NCI-H345 (cell line): ENCODE results near the gene TBC1D22A.

Source experiments
- DNase-seq: peaks from one replicate; lab custom pipeline; 2025; lab: John Stamatoyannopoulos, UW

TBC1D22A gene

DNA sequence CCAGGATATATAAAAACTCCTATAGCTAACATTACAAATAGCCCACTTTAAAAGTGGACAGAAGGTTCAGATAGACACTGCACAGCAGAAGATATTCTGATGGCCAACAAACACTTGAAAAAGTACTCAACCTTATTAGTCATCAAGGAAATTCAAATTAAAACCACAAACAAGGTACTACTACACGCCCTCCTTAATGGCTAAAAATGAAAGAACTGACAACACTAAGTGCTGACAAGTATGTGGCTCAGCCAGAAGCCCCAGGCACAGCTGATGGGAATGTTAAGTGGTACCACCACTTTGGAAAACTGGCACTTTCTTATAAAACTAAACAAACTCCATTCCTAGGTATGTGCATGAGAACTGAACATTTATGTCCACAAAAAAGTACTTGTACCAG, 320.1 kb downstream of the TBC1D22A start:
- no peak for DNase-seq

- DNase-seq = peak; percentile 1
These were observed 321.0 kb downstream of the TBC1D22A start for GRCh38 chr22:47083379-47083986.

DNA sequence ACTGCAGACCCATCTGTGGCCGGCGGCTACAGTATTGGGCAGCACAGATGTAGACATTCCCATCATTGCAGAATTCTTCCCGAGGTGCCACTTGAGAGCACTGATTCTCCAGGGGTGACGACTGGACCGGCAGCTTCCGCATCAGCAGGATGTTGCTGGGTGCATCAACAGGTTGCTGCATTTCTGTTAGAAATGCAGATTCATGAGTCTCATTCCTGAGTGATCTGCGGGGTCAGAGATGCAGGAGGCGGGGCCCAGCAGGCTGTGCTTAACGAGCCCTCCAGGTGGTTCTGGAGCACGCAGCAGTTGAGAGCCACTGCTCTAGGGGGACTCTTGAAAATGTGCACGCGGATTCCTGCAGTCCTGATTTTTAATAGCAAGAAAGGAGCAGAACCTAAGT, 321.8 kb downstream of the TBC1D22A start:
- no peak for DNase-seq

GRCh38 chr22:47086596-47087248, 324.3 kb downstream of the TBC1D22A start:
- DNase-seq = no peak

DNA sequence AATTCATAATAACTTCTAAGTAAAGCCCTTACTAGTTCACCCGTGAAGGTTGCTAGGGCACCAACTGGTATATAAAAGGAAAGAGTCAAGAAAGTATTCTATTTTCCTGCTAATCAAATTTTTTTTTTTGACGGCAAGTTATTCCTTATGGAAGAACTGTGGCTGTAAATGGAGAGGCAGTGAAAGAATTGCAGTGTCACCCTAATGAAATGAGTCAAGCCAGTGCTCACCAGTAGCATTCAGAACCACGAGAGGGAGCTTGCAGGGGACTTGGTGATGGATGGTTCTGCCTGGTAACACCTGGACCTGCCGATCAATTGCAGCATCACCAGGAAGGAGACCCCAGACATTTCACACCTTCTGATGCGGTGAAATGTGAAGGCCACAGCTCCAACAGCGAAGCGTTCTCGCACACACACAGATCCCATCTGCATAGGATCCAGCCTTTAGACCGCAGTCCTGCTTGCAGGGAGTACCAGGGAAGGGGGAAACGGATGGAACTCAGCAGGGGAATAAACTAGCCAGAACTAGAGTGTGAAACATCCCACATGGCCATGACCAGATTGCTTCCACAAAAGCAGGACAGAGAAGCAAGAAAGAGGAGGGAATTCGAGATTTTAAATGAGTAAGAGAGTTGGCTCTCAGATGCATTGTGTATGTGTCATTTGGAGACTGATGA, 326.2 kb downstream of the TBC1D22A start:
- no peak for DNase-seq

DNA sequence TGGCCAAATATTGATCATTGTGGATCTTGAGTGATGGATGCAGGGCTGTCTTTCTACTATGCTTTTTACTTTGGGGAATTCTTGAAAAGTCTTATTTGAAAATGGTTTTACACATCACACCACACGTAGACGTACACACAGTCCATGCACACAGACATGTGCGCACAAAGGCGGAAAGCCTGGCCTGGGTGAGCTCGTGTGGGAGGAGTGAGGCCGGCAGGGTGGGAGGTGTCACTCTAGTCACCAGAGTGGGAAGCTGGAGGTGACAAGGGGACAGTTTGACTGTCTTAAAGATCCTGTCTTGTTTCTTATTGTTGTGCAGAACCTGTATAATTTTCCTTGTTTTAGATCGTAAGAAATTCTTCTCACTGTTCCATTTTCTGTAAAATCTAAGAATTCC, 326.9 kb downstream of the TBC1D22A start:
- no peak for DNase-seq

DNA sequence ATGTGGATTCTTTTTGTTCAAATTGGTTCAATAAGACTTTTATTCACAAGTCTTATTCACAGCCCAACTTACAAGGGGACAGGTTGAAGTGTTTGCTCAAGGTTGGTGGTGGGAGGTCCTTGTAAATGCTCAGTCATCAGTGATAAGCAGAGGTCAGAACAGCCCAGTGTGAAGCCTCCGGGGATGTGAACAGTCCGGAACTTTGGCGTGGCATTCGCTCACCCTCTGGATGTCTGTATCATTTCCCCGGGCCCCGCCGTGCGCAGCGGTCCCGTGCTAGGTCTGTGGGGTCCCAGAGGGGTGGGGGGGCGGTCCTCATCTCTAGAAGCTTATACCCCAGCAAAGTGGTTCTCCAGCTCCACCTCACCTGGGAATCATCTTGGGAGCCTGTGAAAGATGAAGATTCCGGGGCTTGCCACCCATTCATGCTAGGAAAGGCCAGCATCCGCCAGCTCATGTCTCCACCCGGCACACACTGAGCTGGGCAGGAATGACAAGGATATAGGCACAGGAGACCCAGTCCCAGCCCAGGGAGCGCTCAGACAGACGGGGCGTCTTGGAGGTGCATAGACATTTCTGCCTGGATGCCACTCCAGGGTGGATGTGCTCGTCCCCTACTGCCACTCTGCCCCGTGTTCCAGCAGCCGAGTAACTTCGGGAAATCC, 327.5 kb downstream of the TBC1D22A start:
- DNase-seq = no peak

GRCh38 chr22:47090591-47091245, 328.3 kb downstream of the TBC1D22A start:
- DNase-seq = peak; percentile 72

- peak; percentile 29 for DNase-seq
These were observed 328.8 kb downstream of the TBC1D22A start for GRCh38 chr22:47091246-47091651.

DNA sequence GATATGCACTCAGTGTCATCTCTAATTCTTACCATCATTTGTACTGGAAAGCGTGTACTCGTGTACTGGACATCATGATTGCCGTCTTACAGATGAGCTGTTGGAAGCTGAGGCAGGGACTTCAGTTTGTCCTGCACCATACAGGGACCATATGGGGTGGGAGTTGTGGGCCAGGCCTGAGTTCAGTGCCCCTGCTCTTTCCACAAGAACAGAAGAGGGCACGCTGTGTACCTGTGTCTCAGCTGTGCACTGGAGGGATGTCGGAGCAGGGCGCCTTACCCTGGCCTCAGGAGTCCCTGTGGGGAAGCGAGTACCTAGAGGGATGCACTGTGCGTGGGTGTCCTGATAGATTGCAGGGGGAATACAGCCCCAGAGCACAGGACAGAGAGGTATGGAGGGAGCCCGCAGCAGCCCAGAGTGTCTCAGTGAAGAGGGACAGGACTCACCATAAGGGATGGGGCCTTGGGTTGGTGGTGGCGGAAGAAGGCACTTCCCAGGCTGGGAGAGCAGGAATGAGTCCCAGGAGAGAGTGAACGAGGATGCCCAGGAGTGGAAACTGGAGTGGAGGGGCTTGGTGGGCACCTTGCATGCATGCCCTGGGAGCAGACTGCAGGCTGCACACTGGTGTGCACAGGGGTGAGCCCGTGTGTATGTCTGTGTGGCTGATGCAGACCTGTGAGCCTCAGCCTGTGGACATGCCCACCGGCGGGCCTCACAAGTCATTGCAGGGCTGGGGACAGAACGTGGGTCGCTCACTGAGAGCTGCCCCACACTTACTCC, 329.7 kb downstream of the TBC1D22A start:
- no peak for DNase-seq

DNA sequence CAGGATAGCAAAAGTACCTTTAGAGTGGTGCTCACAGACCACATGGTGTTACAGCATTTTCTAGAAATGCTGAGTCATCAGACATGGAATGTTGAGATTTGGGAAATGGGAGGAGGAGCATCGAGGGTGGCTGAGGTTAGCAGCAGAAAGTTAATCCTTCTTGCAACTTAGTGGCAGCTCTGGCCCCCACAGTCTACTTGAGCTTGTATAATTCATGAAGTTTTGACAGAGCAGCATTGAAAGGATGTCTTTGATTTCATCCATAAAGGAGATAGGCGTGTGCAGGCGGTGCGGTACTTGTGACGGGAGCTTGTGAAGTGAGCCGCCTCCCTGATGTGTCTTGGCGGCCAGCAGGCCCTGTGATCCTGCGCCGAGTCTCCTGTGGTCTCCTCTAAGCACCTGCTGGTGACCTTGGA, 330.5 kb downstream of the TBC1D22A start:
- DNase-seq = no peak

DNA sequence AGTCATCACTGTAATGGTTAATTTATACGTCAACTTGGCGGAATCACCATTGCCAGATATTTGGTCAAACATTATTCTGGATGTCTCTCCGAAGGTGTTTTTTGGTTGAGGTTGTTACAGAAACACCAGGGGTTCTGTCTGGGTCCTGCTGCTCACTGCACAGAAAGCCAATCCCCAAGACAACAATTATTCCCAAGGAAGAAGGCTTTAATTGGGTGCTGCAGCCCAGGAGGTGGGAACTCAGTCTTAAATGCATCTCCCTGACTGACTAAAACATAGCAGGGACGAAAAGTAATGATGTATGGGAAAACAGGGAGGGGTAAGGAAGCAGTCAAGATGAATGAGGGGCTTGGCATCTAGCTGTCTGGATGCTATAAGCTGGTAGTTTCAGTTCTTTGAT, 331.3 kb downstream of the TBC1D22A start:
- DNase-seq = no peak

- no peak for DNase-seq
These were observed 332.4 kb downstream of the TBC1D22A start for GRCh38 chr22:47094861-47095330.

DNA sequence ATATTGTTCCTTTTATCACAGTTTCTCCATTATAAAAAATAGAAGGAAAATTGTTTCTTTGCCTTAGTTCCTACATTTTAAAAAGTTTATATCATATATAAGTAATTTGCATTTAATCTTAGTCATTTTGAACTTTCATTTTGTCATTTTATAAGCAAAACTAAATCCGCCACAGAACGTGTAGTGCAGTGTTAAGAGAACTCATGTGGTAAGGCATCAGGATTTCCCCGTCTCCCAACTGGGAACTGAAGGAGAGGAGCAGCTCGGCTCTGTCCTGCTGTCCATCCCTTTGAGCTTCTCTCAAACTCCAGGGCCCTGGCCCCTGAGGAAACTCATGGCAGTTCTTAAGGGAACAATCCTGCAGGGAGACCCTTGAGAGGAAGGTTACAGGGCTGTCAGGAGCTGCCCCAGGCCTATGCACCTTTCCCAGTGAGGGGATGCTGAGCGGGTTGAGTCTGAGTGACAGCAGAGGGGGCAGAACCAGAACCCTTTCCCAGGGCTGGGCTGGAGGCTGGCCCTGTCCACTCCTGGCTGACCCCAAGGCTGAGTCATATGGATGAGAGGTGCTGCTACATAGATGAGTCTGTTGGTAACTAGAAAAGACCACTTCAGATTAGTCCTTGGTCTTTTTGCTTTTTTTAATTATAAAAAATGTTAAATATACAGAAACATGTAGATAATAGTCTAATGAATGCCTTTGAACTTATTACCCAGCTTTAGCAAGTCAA, 333.1 kb downstream of the TBC1D22A start:
- DNase-seq = no peak

GRCh38 chr22:47098121-47098520, 335.7 kb downstream of the TBC1D22A start:
- no peak for DNase-seq

DNA sequence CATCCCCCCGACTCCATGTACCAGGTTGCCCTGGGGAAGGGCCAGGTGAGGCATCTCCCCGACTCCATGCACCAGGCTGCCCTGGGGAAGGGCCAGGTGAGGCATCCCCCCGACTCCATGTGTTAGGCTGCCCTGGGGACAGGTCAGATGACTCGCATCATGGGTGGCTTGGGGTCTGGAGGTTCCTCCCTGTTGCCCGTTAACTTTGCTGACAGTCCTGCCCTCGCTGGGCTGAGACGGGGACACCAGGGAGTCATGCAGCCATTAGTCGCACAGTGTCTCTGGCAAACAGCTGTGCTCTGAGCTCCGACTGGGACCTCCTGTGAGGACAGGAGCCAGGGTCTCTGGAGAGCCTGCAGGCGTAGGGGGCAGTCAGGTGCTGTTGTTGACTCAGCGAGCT, 336.1 kb downstream of the TBC1D22A start:
- DNase-seq = no peak

GRCh38 chr22:47100019-47100418, 337.6 kb downstream of the TBC1D22A start:
- DNase-seq = no peak

- no peak for DNase-seq
These were observed 338.3 kb downstream of the TBC1D22A start for GRCh38 chr22:47100646-47101200.

GRCh38 chr22:47101321-47101885, 339.0 kb downstream of the TBC1D22A start:
- DNase-seq = no peak

- DNase-seq = no peak
These were observed 339.6 kb downstream of the TBC1D22A start for GRCh38 chr22:47102081-47102480.
